Esophagus mucosa (tissue), 1 donor: ENCODE results near the gene GNPTAB. TPM values are rescaled to one million over a fixed set of nuclear protein-coding genes. Genes with fewer than 3 reads are reported as not detected.
A peak's percentile ranks its signal among the peaks of the same experiment; 100 is the strongest.
"Not testable (repeated sequence)": the region's sequence is repeated elsewhere in the genome, so short reads cannot be mapped to it uniquely, and the experiment has no call there.

ENCODE experiments used
- ATAC-seq: fragments of 200-7000 bp; cut with Tn5 transposase; one replicate; pipeline ENCODE4 v1.9.1; 2020
- total RNA-seq: library from RNA; stranded (reverse); gene quantifications from one replicate; pipeline ENCODE4 v1.2.4, GENCODE V29; 2023
- donor health status: DM: yes; HTN: yes; CAD: no.

Gene GNPTAB
- 18.4 TPM for total RNA-seq

GRCh38 chr12:101830367-101831325, at the start of gene GNPTAB:
TSS of gene GNPTAB (minus strand) at chr12:101830959. CDS start at chr12:101830675, 284 bp downstream.
- ATAC-seq = peak; percentile 99

GRCh38 chr12:101878243-101878821, 47.6 kb upstream of the GNPTAB start:
- ATAC-seq = no peak

DNA sequence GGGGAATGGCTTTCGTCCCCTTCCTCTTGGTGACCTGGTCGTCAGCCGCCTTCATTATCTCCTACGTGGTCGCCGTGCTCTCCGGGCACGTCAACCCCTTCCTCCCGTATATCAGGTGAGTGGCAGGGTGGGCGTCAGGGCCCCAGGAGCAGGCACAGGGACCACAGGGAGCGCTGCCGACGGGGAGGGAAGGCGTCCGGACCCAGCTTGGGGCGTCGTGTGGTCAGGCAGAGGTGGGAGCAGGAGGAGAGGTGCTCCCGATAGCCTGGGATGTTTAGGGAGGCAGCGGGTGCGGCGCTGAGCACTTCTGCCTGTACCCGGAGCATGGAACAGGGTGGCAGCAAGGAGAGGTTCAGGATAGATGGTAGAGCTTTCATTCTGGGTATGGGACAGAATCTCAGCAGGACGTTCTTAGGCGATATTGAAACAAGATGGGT, 47.1 kb upstream of the GNPTAB start:
- peak; percentile 20 for ATAC-seq

GRCh38 chr12:101876861-101877805, 46.4 kb upstream of the GNPTAB start, which contains the start of gene DRAM1:
TSS of gene DRAM1 (plus strand) at chr12:101877580. CDS start at chr12:101877790, 210 bp downstream.
- ATAC-seq = peak; percentile 98

DNA sequence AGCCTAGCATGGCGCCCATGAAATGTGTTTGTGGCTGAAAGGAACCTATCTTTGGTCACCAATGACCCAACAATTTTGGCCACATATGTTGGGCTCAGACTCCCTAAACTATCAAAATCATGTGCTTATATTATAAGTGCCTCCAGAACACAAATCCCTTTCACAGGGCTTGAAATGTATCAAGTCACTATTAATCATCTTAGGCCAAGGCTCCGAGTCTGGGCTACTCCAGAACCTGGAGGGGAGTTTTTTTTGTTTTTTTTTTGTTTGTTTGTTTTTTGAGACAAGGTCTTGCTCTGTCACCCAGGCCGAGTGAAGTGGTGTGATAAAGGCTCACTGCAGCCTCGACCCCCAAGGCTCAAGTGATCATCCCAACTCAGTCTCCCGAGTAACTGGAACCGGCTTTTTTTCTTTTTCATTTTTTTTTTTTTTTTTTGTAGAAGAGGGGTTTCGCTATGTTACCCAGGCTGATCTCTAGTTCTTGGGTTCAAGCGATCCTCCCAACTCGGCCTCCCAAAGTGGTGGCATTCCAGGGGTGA, 45.6 kb upstream of the GNPTAB start:
- no peak for ATAC-seq

DNA sequence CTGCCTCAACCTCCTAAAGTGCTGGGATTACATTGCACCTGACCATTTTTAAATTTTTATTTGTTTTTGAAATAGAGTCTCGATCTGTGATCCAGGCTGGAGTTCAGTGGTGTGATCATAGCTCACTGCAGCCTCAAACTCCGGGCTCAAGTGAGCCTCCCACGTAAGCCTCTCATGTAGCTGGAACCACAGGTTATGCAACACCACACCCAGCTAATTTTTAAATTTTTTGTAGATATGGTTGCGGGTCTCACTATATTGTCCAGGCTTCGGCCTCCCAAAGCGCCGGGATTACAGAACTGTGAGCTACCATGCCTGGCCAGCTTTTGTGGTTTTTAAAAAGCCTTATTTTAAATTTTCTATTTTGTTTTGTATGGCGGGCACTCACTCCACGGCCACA, 44.4 kb upstream of the GNPTAB start:
- no peak for ATAC-seq

GRCh38 chr12:101870925-101871324, 40.2 kb upstream of the GNPTAB start:
- no peak for ATAC-seq

GRCh38 chr12:101867619-101868018, 36.9 kb upstream of the GNPTAB start:
- ATAC-seq = not testable (repeated sequence)

DNA sequence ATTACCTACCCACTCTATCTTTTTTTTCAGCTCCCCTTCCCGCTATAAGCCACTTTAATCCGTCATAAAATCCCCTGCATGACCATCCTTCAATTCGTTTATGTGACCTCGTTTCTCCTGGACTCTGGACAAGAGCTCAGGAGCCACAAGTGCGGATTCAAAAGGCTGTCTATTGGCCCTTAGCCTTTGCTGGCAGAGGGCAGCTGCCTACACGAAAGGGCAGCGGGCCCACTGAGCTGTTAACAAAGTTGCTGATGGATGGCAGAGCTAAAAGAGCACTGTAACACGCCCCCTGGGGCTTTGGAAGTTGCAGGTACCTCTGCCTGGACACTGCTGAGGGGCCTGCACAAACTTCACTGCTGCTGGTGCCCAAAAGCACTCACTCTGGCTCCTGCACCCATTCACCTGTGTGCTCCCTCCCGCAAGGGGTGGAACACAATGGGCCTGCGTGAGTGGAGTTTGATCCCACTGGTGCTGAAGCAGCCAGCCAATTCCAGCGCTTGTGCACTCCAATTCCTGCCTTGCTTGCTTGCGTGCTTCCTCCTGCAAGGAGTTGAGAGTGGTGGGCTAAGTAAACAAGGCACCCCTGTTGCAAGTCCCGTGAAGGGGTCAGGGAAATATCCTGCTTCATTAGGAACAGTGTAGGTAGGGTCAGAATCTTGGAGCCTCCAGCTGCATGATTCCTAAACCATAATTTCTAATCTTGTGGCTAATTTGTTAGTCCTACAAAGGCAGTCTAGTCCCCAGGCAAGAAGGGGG, 36.0 kb upstream of the GNPTAB start:
- ATAC-seq = no peak

DNA sequence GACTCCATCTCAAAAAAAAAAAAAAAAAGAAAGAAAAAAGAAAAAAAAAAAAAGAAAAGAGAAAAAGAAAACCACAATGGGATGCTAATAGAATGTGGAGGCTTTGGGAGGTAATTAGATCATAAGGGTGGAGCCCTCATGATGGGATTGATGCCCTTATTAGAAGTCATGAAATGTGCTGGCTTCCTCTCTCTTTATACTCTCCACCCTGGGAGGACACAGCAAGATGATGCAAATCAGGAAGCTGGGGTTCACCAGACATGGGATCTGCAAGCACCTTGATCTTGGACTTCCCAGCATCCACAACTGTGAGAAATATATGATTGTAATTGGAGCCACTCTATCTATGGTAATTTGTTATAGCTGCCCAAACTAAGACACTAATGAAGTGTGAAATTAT, 33.2 kb upstream of the GNPTAB start:
- no peak for ATAC-seq

DNA sequence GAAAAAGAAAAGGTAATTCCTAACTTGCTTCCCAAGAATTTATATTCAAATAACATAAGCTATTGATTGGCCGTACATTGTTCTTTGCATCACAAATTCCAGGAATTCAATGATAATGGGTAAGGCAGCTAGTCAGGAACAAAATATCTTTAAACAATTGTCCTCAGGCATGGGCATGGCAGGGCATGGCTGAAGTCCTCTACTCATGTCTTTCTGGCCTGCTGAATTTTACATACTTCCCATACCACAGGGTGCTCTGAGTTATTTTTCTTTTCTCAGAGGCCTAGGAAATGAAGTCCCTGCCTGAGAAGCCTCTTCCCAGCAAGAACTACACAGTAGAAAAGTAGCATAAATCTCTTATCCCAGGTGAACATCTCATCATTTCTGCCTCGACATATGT, 31.5 kb upstream of the GNPTAB start:
- no peak for ATAC-seq

DNA sequence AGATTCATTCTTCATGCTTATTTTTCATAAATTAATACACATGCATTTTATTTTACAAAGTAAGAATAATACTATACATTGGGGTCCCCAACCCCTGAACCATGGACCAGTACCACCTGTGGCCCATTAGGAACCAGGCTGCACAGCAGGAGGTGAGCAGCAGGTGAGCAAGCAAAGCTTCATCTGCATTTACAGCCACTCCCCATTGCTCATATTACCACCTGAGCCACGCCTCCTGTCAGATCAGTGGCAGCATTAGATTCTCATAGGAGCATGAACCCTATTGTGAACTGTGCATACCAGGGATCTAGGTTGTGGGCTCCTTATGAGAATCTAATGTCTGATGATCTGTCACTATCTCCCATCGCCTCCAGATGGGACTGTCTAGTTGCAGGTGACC, 30.9 kb upstream of the GNPTAB start:
- ATAC-seq = not testable (repeated sequence)

DNA sequence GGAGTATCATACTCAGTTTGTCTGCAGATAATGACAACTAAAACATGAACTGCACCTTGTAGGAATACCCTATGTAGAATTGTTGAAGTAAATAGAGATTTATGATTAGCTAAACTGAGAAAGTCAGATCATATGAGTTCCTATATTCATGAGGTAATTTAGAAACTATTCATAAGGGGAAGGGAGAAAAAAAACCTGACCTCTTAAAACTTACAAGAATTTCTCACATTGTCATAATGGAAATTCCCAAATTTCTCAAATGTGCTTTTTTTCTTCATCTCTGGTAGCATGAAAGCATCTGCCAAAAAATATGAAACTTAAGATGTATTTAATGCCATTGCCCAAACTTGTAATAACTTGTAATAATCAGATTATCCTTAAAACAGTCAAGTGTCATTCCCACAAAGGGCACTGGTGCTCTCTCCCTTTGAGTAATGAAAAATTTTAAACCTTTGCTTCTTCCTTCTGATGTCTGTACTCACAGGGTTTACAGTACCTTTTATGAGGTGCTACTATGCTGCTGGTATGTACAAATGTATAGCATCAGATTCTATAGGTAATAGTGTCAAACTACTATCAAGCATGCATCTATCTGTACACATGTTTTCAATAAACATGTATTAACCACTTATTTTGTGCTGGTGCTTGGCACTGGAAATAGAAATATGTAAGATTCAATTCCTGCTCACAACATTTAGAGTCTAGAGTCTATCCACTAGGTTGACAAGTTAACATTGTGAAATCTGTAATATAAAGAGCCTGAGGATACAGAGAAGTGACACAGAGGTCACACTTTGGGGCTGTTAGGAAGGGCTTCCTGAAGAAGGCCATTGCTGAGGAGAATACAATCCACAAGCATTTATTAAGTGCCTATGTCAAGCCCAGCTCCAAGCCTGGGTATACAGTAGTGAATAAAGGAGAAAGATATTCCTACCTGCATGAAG, 29.2 kb upstream of the GNPTAB start:
- ATAC-seq = no peak

DNA sequence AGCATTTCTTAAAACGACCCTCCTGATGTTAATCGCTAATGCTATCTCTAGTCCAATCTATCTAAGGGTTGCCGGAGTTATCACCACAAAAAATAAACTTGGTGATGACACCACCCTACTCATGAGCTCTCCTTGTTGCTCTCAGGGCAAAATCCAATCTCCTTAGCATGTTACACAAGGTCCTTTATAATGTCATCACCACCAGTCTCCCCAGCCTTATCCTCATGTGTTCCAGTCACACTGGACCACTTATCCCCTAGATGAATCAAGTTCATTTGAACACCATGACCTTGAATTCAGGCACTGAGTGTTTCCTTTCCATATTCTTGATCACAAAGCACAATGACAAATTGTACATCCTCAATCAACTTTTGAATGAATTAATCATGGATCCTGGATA, 27.6 kb upstream of the GNPTAB start:
- no peak for ATAC-seq

GRCh38 chr12:101857043-101857558, 26.3 kb upstream of the GNPTAB start:
- peak; percentile 61 for ATAC-seq

GRCh38 chr12:101856614-101857013, 25.9 kb upstream of the GNPTAB start:
- ATAC-seq = not testable (repeated sequence)

GRCh38 chr12:101855976-101856375, 25.2 kb upstream of the GNPTAB start:
- no peak for ATAC-seq

DNA sequence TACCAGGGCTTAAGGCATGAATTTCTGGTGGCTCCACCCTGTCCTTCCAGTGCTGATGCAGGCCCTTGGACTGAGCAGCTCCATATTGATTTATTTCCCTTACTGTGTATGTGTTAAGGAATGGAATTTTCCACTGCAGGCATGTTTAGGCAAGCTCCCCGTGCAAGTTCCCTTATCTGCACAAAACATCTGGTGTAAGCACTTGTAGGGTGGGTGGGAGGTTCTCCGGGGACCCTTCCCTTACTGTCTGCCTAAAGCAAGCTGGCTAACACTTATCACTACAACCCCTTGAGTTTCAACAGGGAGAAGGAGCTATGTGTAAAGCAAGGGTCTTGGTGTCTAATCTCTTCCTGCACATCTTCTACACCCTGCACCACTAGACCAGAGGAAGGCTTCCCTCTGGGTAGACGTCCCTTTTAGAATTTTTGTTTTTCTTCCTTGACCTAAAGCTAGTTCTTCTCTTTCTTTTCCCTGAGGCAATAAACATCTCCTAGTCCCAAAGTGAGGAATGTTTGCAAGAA, 24.7 kb upstream of the GNPTAB start:
- ATAC-seq = no peak

- ATAC-seq = peak; percentile 20
These were observed 24.0 kb upstream of the GNPTAB start for GRCh38 chr12:101854747-101855146.

DNA sequence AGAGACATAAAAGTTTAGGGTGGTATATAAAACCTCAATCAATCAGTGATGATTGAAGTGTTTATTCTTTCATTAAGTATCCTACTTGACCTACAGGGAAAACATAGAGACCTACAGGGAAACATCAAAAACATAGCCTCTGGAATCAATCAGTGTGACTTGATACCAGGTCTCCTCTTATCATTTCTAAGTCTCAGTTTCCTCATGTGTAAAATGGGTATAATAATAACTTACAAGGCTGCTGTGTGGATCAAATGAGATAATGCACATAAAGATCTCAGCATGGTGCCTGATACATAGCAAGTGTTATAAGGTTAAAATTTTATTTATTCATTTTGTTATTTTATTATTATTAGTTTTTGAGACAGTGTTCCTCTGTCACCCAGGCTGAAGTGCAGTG, 22.2 kb upstream of the GNPTAB start:
- no peak for ATAC-seq
